H1 (cell line): ENCODE results near the gene WDR7. TPM values are rescaled to one million over a fixed set of nuclear protein-coding genes. Genes with fewer than 3 reads are reported as not detected.

Experiments used
- BCL11A ChIP-seq, 2 experiments: IDR thresholded peaks; one replicate each; pipeline ENCODE4 v1.6.1; 2011; ENCODE audit warnings: low read depth in 2 of 2, low read length in 2 of 2, mild to moderate bottlenecking in 2 of 2
- CBX5 ChIP-seq: fragments of 300-800, 300-1000 bp; sonication (generic); IDR thresholded peaks from 2 replicates; pipeline ENCODE4 v1.7.1; 2016; ENCODE audit warnings: antibody characterized with exemption, low read length, low read depth
- CBX8 ChIP-seq: fragments of 300-800, 300-1000 bp; sonication (generic); IDR thresholded peaks from 2 replicates; pipeline ENCODE4 v1.7.1; 2016; ENCODE audit warnings: low read depth, low read length, borderline replicate concordance
- CHD2 ChIP-seq: IDR thresholded peaks from 2 replicates; pipeline ENCODE4 v1.6.1; 2012; ENCODE audit warnings: low read length, improper control_type of control experiment
- CHD7 ChIP-seq: fragments of 300-600 bp; sonication (generic); IDR thresholded peaks from 2 replicates; pipeline ENCODE4 v1.7.1; 2012; ENCODE audit warnings: low read length, moderate library complexity, mild to moderate bottlenecking, inconsistent platforms; ENCODE audit not compliant: insufficient replicate concordance
- FOSL1 ChIP-seq: IDR thresholded peaks from 2 replicates; pipeline ENCODE4 v1.6.1; 2011; ENCODE audit warnings: mild to moderate bottlenecking, low read depth, low read length, moderate library complexity; ENCODE audit not compliant: insufficient read depth
- KDM1A ChIP-seq: fragments of 200-600, 300-600 bp; sonication (generic); IDR thresholded peaks from 2 replicates; pipeline ENCODE4 v1.7.1; 2016; ENCODE audit warnings: mild to moderate bottlenecking, low read length, borderline replicate concordance
- MAFK ChIP-seq: IDR thresholded peaks from 2 replicates; pipeline ENCODE4 v1.6.1; 2012; ENCODE audit warnings: low read depth, mild to moderate bottlenecking, improper control_type of control experiment, low read length
- POLR2A ChIP-seq, 2 experiments: IDR thresholded peaks; 1 replicate in 1 of 2; 2 replicates in 1 of 2; pipeline ENCODE4 v1.6.1; 2011; ENCODE audit warnings: low read depth in 2 of 2, low read length in 2 of 2, mild to moderate bottlenecking in 2 of 2; ENCODE audit errors: control extremely low read depth in 1 of 2
- RFX5 ChIP-seq: IDR thresholded peaks from 2 replicates; pipeline ENCODE4 v1.6.1; 2011; ENCODE audit warnings: low read depth, low read length, improper control_type of control experiment, borderline replicate concordance
- SAP30 ChIP-seq: fragments of 300-600 bp; sonication (generic); IDR thresholded peaks from 2 replicates; pipeline ENCODE4 v1.7.1; 2012; ENCODE audit warnings: low read length, moderate library complexity, mild to moderate bottlenecking, inconsistent platforms; ENCODE audit not compliant: insufficient read depth, insufficient replicate concordance
- SIRT6 ChIP-seq: IDR thresholded peaks from one replicate; pipeline ENCODE4 v1.7.1; 2012; ENCODE audit warnings: low read length, inconsistent platforms
- SP1 ChIP-seq: IDR thresholded peaks from 2 replicates; pipeline ENCODE4 v1.6.1; 2011; ENCODE audit warnings: low read depth, low read length
- TAF1 ChIP-seq: IDR thresholded peaks from 2 replicates; pipeline ENCODE4 v1.6.1; 2011; ENCODE audit warnings: mild to moderate bottlenecking, low read depth, low read length
- polyA plus RNA-seq, 7 experiments: library from polyadenylated mRNA; depleted of rRNA in 3 of 7; stranded (reverse) in 5 of 7; unstranded in 2 of 7; fragments of >200 nt in 5 of 7; fragments of 200-250 nt in 2 of 7; gene quantifications; 1 replicate in 5 of 7; 2 replicates in 1 of 7; 4 replicates in 1 of 7; pipeline versions ENCODE4 v1.2.1 to v1.2.3, GENCODE V29; 2011 to 2013; ENCODE audit warnings: missing spikeins in 2 of 7, mixed read lengths in 2 of 7
- total RNA-seq: library from RNA; stranded (reverse); fragmentation: NEBNext Ultra II Directional; extraction: Animal tissue kit (Norgen Biotek cat#: 25700); gene quantifications from 2 replicates; pipeline ENCODE4 v1.2.1, GENCODE V29; 2021

Gene WDR7
- total and polyA plus RNA-seq, 2 of the 8 experiments (the other 6 are each of a cell fraction or from before 2014, with no cell fraction given), result 5.5 to 15.2 TPM

DNA sequence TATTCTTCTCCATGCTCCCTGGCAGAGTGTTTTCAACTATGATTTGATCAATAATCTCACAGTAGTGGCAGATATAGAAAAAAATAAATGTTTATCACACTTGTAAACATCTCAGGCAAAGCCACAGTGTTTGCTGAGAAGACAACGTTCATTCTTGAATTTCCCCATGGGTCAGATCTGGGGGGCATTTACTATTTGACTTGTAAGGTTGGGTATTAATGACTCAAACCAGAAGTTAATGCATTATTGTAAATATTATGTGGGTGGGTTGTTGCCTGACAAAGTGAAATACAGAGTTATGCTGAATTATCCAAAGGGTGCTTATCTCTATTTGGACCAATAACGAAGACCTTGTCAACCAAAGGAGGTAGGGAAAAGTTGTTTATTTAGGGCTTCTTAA, 346.0 kb downstream of the WDR7 start (continued):
- TF ChIP-seq CHD7 (no peak), CHD2 (no peak), KDM1A (no peak), MAFK (no peak), POLR2A (IDR thresholded peaks at IDR 0.05; ENCODE audit: control extremely low read depth in 1 of 2, low read depth in 2 of 2, low read length in 2 of 2) (no peak), SP1 (no peak), SAP30 (no peak), FOSL1 (no peak), TAF1 (no peak), SIRT6 (no peak), CBX8 (no peak), CBX5 (no peak), BCL11A (IDR thresholded peaks at IDR 0.05; ENCODE audit: low read depth in 2 of 2, low read length in 2 of 2) (no peak), RFX5 (no peak)
